Keratinocyte (primary cell): ENCODE data around the gene CNTNAP1. TPM values are rescaled to one million over a fixed set of nuclear protein-coding genes. Genes with fewer than 3 reads are reported as not detected.

Experiments used
- DNase-seq: peaks from one replicate; pipeline ENCODE4 v3.0.0-alpha.2; 2011; ENCODE audit warnings: low read depth, missing footprints, low spot score
- FAIRE-seq: peaks from 2 replicates; lab custom pipeline; 2011; peaks lifted over from hg19 to GRCh38; lab: Jason Lieb, UNC
- H2AFZ ChIP-seq: 2 replicates; pipeline ENCODE4 v1.6.0; 2012; ENCODE audit warnings: low read length, control low read depth, inconsistent platforms; ENCODE audit not compliant: control insufficient read depth
- H3K27ac ChIP-seq: 2 replicates; pipeline ENCODE4 v1.5.1; 2011; ENCODE audit warnings: low read length; ENCODE audit not compliant: control insufficient read depth, insufficient read depth
- H3K27me3 ChIP-seq: 3 replicates; pipeline ENCODE4 v1.6.0; 2011; ENCODE audit warnings: low read length; ENCODE audit not compliant: control insufficient read depth, insufficient read depth; ENCODE audit errors: extremely low read depth
- H3K36me3 ChIP-seq, 2 experiments: 2 replicates in 1 of 2; 3 replicates in 1 of 2; pipeline ENCODE4 v1.5.1; 2011; ENCODE audit warnings: low read length in 2 of 2, mild to moderate bottlenecking in 1 of 2; ENCODE audit not compliant: control insufficient read depth in 2 of 2, insufficient read depth in 2 of 2; ENCODE audit errors: extremely low read depth in 1 of 2
- H3K4me1 ChIP-seq: 3 replicates; pipeline ENCODE4 v1.5.1; 2011; ENCODE audit warnings: low read length; ENCODE audit not compliant: control insufficient read depth, insufficient read depth; ENCODE audit errors: extremely low read depth
- H3K4me2 ChIP-seq: 3 replicates; pipeline ENCODE4 v1.6.0; 2011; ENCODE audit warnings: low read depth, low read length; ENCODE audit not compliant: control insufficient read depth, insufficient read depth; ENCODE audit errors: extremely low read depth
- H3K4me3 ChIP-seq, 3 experiments: fragments of 200-600 bp in 1 of 3; sonication (generic) in 1 of 3; 2 replicates in 2 of 3; 3 replicates in 1 of 3; pipeline ENCODE4 v1.5.1; 2011 to 2016; ENCODE audit warnings: low read length in 3 of 3, mild to moderate bottlenecking in 3 of 3, control low read depth in 2 of 3, inconsistent platforms in 1 of 3, low read depth in 1 of 3, mixed read lengths in 1 of 3, mixed run types in 1 of 3, moderate library complexity in 1 of 3; ENCODE audit not compliant: control insufficient read depth in 2 of 3, insufficient read depth in 2 of 3; ENCODE audit errors: extremely low read depth in 1 of 3
- H3K79me2 ChIP-seq: 2 replicates; pipeline ENCODE4 v1.6.0; 2012; ENCODE audit warnings: low read length; ENCODE audit not compliant: control insufficient read depth, insufficient read depth
- H3K9ac ChIP-seq: 3 replicates; pipeline ENCODE4 v1.6.0; 2011; ENCODE audit warnings: low read length; ENCODE audit not compliant: control insufficient read depth, insufficient read depth; ENCODE audit errors: extremely low read depth
- H3K9me1 ChIP-seq: 3 replicates; pipeline ENCODE4 v1.6.0; 2011; ENCODE audit warnings: low read length; ENCODE audit not compliant: control insufficient read depth, insufficient read depth; ENCODE audit errors: extremely low read depth
- H3K9me3 ChIP-seq: 2 replicates; pipeline ENCODE4 v1.5.1; 2012; ENCODE audit warnings: low read depth, low read length; ENCODE audit not compliant: control insufficient read depth
- H4K20me1 ChIP-seq: 3 replicates; pipeline ENCODE4 v1.6.0; 2011; ENCODE audit warnings: low read length; ENCODE audit not compliant: control insufficient read depth, insufficient read depth; ENCODE audit errors: extremely low read depth
- CTCF ChIP-seq, 3 experiments: IDR thresholded peaks in 1 of 3; conservative IDR thresholded peaks in 1 of 3; optimal IDR thresholded peaks in 1 of 3; 2 replicates in 2 of 3; 3 replicates in 1 of 3; pipeline versions ENCODE3 to v1.5.1; 2011; ENCODE audit warnings: low read length in 3 of 3, mild to moderate bottlenecking in 3 of 3, moderate library complexity in 2 of 3, control low read depth in 1 of 3, inconsistent platforms in 1 of 3; ENCODE audit not compliant: insufficient read depth in 2 of 3; ENCODE audit errors: extremely low read depth in 1 of 3
- EZH2 ChIP-seq: IDR thresholded peaks from one replicate; pipeline ENCODE4 v1.6.1; 2012; ENCODE audit warnings: inconsistent platforms, mild to moderate bottlenecking, low read length, moderate library complexity
- dilution Hi-C: fragments of 300-500 bp; cut with MboI; formaldehyde crosslinking; loops from one replicate; pipeline ENCODE4 v1.7.0; 2020; ENCODE audit warnings: low sequenced_read_pairs; ENCODE audit not compliant: extremely low pct_ligation_motif_present
- polyA plus RNA-seq, 5 experiments: library from polyadenylated mRNA; depleted of rRNA in 3 of 5; stranded (reverse) in 3 of 5; stranded (forward) in 1 of 5; unstranded in 1 of 5; fragments of >200 nt; gene quantifications; 1 replicate in 1 of 5; 2 replicates in 3 of 5; 3 replicates in 1 of 5; pipeline versions ENCODE4 v1.2.1 to v1.2.3, GENCODE V29; 2011 to 2012; ENCODE audit warnings: missing spikeins in 2 of 5, low read depth in 1 of 5, low replicate concordance in 1 of 5

CNTNAP1 gene
- polyA plus RNA-seq, 1 donor (not counting 4 experiments of a cell fraction or from before 2014, with no cell fraction given), result 0.71 TPM

- Histone ChIP-seq H3K27ac (peak overlapping the region; percentile 76), H3K4me3 (peak overlapping the region; percentile 15 to 67 (median 46)), H3K9me3 (no peaks in the 10 kb centered on the region), H4K20me1 (peaks cover 2% of the 10 kb centered on the region), H3K4me2 (peak overlapping the region; percentile 86), H3K9ac (peak overlapping the region; percentile 68), H2AFZ (peak overlapping the region; percentile 95), H3K27me3 (no peaks in the 10 kb centered on the region), H3K79me2 (peaks cover 14% of the 10 kb centered on the region), H3K36me3 (no peaks in the 10 kb centered on the region), H3K9me1 (no peaks in the 10 kb centered on the region), H3K4me1 (peaks cover 44% of the 10 kb centered on the region)
- dilution Hi-C loops, result no loop called here
- DNase-seq (no peak), FAIRE-seq (no peak)
- TF ChIP-seq EZH2, result no peak
- peak; percentile 74 to 90 (median 89) for TF ChIP-seq CTCF (optimal IDR thresholded peaks at IDR 0.05 in 1 of 3, IDR thresholded peaks at IDR 0.05 in 1 of 3, conservative IDR thresholded peaks at IDR 0.05 in 1 of 3; ENCODE audit: extremely low read depth in 1 of 3, insufficient read depth in 2 of 3, low read length in 3 of 3)
These were observed 2.6 kb upstream of the CNTNAP1 start for GRCh38 chr17:42679492-42680330.

GRCh38 chr17:42680331-42680808, 2.0 kb upstream of the CNTNAP1 start:
- FAIRE-seq (no peak), DNase-seq (no peak)
- peaks cover 39% of the 10 kb centered on the region for H3K4me1 ChIP-seq
- H4K20me1 ChIP-seq, result no peaks in the 10 kb centered on the region
- H3K27ac ChIP-seq, result no peak overlapping the region
- dilution Hi-C loops, result no loop called here
- H3K36me3 ChIP-seq, result no peaks in the 10 kb centered on the region
- no peak overlapping the region for H3K4me3 ChIP-seq
- H3K79me2 ChIP-seq, result peaks cover 13% of the 10 kb centered on the region
- H3K9ac ChIP-seq, result no peak overlapping the region
- no peak overlapping the region for H3K4me2 ChIP-seq
- no peaks in the 10 kb centered on the region for H3K9me1 ChIP-seq
- H2AFZ ChIP-seq, result no peak overlapping the region
- H3K9me3 ChIP-seq, result no peaks in the 10 kb centered on the region
- no peaks in the 10 kb centered on the region for H3K27me3 ChIP-seq
- TF ChIP-seq EZH2 (no peak), CTCF (optimal IDR thresholded peaks at IDR 0.05 in 1 of 3, IDR thresholded peaks at IDR 0.05 in 1 of 3, conservative IDR thresholded peaks at IDR 0.05 in 1 of 3; ENCODE audit: extremely low read depth in 1 of 3, insufficient read depth in 2 of 3, low read length in 3 of 3) (no peak)
